ENCODE results near the gene COA3.

COA3 gene

GRCh38 chr17:42750739-42751344, 47.7 kb downstream of the COA3 start:
- no peak for DNase-seq (ENCODE audit: low spot score)

GRCh38 chr17:42748908-42749798, 49.4 kb downstream of the COA3 start:
- no peak for DNase-seq (ENCODE audit: low spot score)

- DNase-seq (ENCODE audit: low spot score): no peak
These were observed 50.1 kb downstream of the COA3 start for GRCh38 chr17:42748202-42748907.

Data from Ammon's horn (tissue), 1 donor.